Ectodermal cell (in vitro differentiated cells): ENCODE measurements around the gene PLCG2. TPM values are rescaled to one million over a fixed set of nuclear protein-coding genes. Genes with fewer than 3 reads are reported as not detected.
A peak's percentile ranks its signal among the peaks of the same experiment; 100 is the strongest.

Experiments
- H3K27ac ChIP-seq: 2 replicates; pipeline ENCODE4 v1.7.0; 2013; ENCODE audit warnings: mild to moderate bottlenecking, low read depth, low read length; ENCODE audit not compliant: insufficient read depth, poor library complexity, severe bottlenecking
- H3K27me3 ChIP-seq: 2 replicates; pipeline ENCODE4 v1.7.0; 2013; ENCODE audit warnings: mild to moderate bottlenecking, low read length; ENCODE audit not compliant: insufficient read depth, control insufficient read depth, poor library complexity, severe bottlenecking
- H3K36me3 ChIP-seq: one replicate; pipeline ENCODE4 v1.7.0; 2013; ENCODE audit warnings: low read length; ENCODE audit not compliant: control insufficient read depth, insufficient read depth
- H3K4me1 ChIP-seq: one replicate; pipeline ENCODE4 v1.7.0; 2013; ENCODE audit warnings: low read length; ENCODE audit not compliant: control insufficient read depth, insufficient read depth
- H3K4me3 ChIP-seq: 2 replicates; pipeline ENCODE4 v1.7.0; 2013; ENCODE audit warnings: low read depth, low read length, control low read depth; ENCODE audit not compliant: insufficient read depth
- H3K9me3 ChIP-seq: 2 replicates; pipeline ENCODE4 v1.7.0; 2013; ENCODE audit warnings: mild to moderate bottlenecking, low read length, moderate library complexity; ENCODE audit not compliant: control insufficient read depth
- WGBS, 2 experiments: methylation state at CpG; one replicate each; pipeline ENCODE4 v1.1.7; 2013; ENCODE audit warnings: missing lambda C conversion rate in 2 of 2; 5-methylcytosine and 5-hydroxymethylcytosine counted together
- polyA plus RNA-seq, 4 experiments: library from polyadenylated mRNA; stranded (reverse); fragments of 50-300 nt; gene quantifications; one replicate each; pipeline ENCODE4 v1.2.3, GENCODE V29; 2013

PLCG2 gene
- polyA plus RNA-seq (2013, experiment 1 of 4): 5.7 TPM
- polyA plus RNA-seq (2013, experiment 2 of 4): 4.6 TPM
- 3.6 TPM for polyA plus RNA-seq (2013, experiment 3 of 4)
- polyA plus RNA-seq (2013, experiment 4 of 4): 5.3 TPM

GRCh38 chr16:81778861-81779535 lies at the start of gene PLCG2:
Gene PLCG2 (plus strand): TSS chr16:81779291. CDS start chr16:81785990, 6,699 bp downstream.
- Histone ChIP-seq H3K27me3 (peaks cover 45% of the 10 kb centered on the region), H3K9me3 (no peaks in the 10 kb centered on the region), H3K27ac (no peak within 1 kb of the TSS), H3K4me3 (peak within 1 kb of the TSS; percentile 50), H3K36me3 (no peaks in the 10 kb centered on the region), H3K4me1 (peaks cover 2% of the 10 kb centered on the region)
- 1% methylated on average over 78 of the region's 78 CpGs for WGBS, 2 experiments

GRCh38 chr16:81729451-81729850 lies 49.6 kb upstream of the PLCG2 start:
- WGBS, 2 experiments: 74 to 75% methylated on average over 16 of the region's 16 CpGs
- Histone ChIP-seq H3K36me3 (no peaks in the 10 kb centered on the region), H3K9me3 (no peaks in the 10 kb centered on the region), H3K27ac (no peak overlapping the region), H3K4me1 (peaks cover 9% of the 10 kb centered on the region), H3K27me3 (no peaks in the 10 kb centered on the region), H3K4me3 (no peak overlapping the region)

- H3K27me3 ChIP-seq: no peaks in the 10 kb centered on the region
- H3K27ac ChIP-seq: peak overlapping the region; percentile 50
- no peaks in the 10 kb centered on the region for H3K36me3 ChIP-seq
- peaks cover 9% of the 10 kb centered on the region for H3K4me1 ChIP-seq
- H3K9me3 ChIP-seq: no peaks in the 10 kb centered on the region
- H3K4me3 ChIP-seq: peak overlapping the region; percentile 27
- 15 to 16% methylated on average over 47 of the region's 47 CpGs for WGBS, 2 experiments
Observed at GRCh38 chr16:81730090-81731051, 48.7 kb upstream of the PLCG2 start.

GRCh38 chr16:81731649-81732048 lies 47.4 kb upstream of the PLCG2 start:
- WGBS, 2 experiments: 75 to 76% methylated on average over 8 of the region's 8 CpGs
- Histone ChIP-seq H3K9me3 (no peaks in the 10 kb centered on the region), H3K4me1 (peaks cover 9% of the 10 kb centered on the region), H3K27me3 (no peaks in the 10 kb centered on the region), H3K27ac (no peak overlapping the region), H3K4me3 (no peak overlapping the region), H3K36me3 (no peaks in the 10 kb centered on the region)

- no peaks in the 10 kb centered on the region for H3K36me3 ChIP-seq
- WGBS, 2 experiments: 86 to 92% methylated on average over 1 of the region's 1 CpG
Observed at GRCh38 chr16:81732699-81733098, 46.4 kb upstream of the PLCG2 start.

GRCh38 chr16:81733295-81733694 lies 45.8 kb upstream of the PLCG2 start:
- Histone ChIP-seq H3K27me3 (no peaks in the 10 kb centered on the region), H3K36me3 (no peaks in the 10 kb centered on the region), H3K9me3 (no peaks in the 10 kb centered on the region), H3K27ac (no peak overlapping the region), H3K4me3 (no peak overlapping the region), H3K4me1 (peaks cover 9% of the 10 kb centered on the region)
- WGBS, 2 experiments: 78 to 79% methylated on average over 1 of the region's 1 CpG

More at GRCh38 chr16:81732699-81733098, 46.4 kb upstream of the PLCG2 start:
- Histone ChIP-seq H3K4me1 (peaks cover 9% of the 10 kb centered on the region), H3K27me3 (no peaks in the 10 kb centered on the region), H3K9me3 (no peaks in the 10 kb centered on the region), H3K4me3 (no peak overlapping the region), H3K27ac (no peak overlapping the region)

GRCh38 chr16:81734632-81735434 lies 44.3 kb upstream of the PLCG2 start:
- 94 to 96% methylated on average over 6 of the region's 6 CpGs for WGBS, 2 experiments
- no peak overlapping the region for H3K4me3 ChIP-seq
- peaks cover 9% of the 10 kb centered on the region for H3K4me1 ChIP-seq
- H3K36me3 ChIP-seq: no peaks in the 10 kb centered on the region
- no peaks in the 10 kb centered on the region for H3K27me3 ChIP-seq
- no peaks in the 10 kb centered on the region for H3K9me3 ChIP-seq
- H3K27ac ChIP-seq: no peak overlapping the region

GRCh38 chr16:81737885-81738536 lies 41.1 kb upstream of the PLCG2 start:
- Histone ChIP-seq H3K27me3 (peaks cover 4% of the 10 kb centered on the region), H3K27ac (no peak overlapping the region), H3K9me3 (no peaks in the 10 kb centered on the region), H3K4me3 (no peak overlapping the region), H3K36me3 (no peaks in the 10 kb centered on the region), H3K4me1 (no peaks in the 10 kb centered on the region)
- WGBS, 2 experiments: 41 to 42% methylated on average over 22 of the region's 22 CpGs

GRCh38 chr16:81738783-81739496 lies 40.2 kb upstream of the PLCG2 start:
- H3K4me3 ChIP-seq: no peak overlapping the region
- no peak overlapping the region for H3K27ac ChIP-seq
- H3K36me3 ChIP-seq: no peaks in the 10 kb centered on the region
- WGBS, 2 experiments: 84 to 85% methylated on average over 18 of the region's 18 CpGs
- no peaks in the 10 kb centered on the region for H3K4me1 ChIP-seq
- H3K27me3 ChIP-seq: peaks cover 4% of the 10 kb centered on the region
- H3K9me3 ChIP-seq: no peaks in the 10 kb centered on the region
